Peyer's patch (tissue), 4 donors: ENCODE data around the gene CLCN1. TPM values are rescaled to one million over a fixed set of nuclear protein-coding genes. Genes with fewer than 3 reads are reported as not detected.
"Not testable (repeated sequence)": the region's sequence is repeated elsewhere in the genome, so short reads cannot be mapped to it uniquely, and the experiment has no call there.

Experiments
- DNase-seq, 3 donors: peaks; one replicate each; pipeline ENCODE4 v3.0.0-alpha.2; 2017 to 2019
- H3K27ac ChIP-seq, 4 donors: fragments of 200-600 bp; sonication (generic); one replicate each; pipeline ENCODE4 v1.5.1; 2016 to 2019
- H3K27me3 ChIP-seq, 2 donors: fragments of 200-600 bp; sonication (generic); one replicate each; pipeline ENCODE4 v1.5.1; 2019
- H3K36me3 ChIP-seq, 3 donors: fragments of 200-600 bp; sonication (generic); one replicate each; pipeline ENCODE4 v1.5.1; 2016 to 2019
- H3K4me1 ChIP-seq, 4 donors: fragments of 200-600 bp; sonication (generic); one replicate each; pipeline ENCODE4 v1.5.1; 2016 to 2019
- H3K4me3 ChIP-seq, 4 donors: fragments of 200-600 bp; sonication (generic); 1 replicate in 3 of 4; 2 replicates in 1 of 4; pipeline ENCODE4 v1.5.1; 2016 to 2019; ENCODE audit warnings: mild to moderate bottlenecking in 1 of 4
- H3K9me3 ChIP-seq, 4 donors: fragments of 200-600 bp; sonication (generic); one replicate each; pipeline ENCODE4 v1.5.1; 2016 to 2019; ENCODE audit warnings: mild to moderate bottlenecking in 1 of 4
- CTCF ChIP-seq, 6 experiments: fragments of 450-650 bp in 4 of 6; fragments of 200-600 bp in 2 of 6; sonication (generic) in 1 of 6; IDR thresholded peaks; one replicate each; pipeline ENCODE4 v1.5.1; 2017 to 2019; ENCODE audit warnings: antibody characterized with exemption in 6 of 6, mild to moderate bottlenecking in 3 of 6, moderate library complexity in 1 of 6
- POLR2A ChIP-seq, 2 donors: fragments of 450-650 bp; IDR thresholded peaks; one replicate each; pipeline ENCODE4 v1.5.1; 2017; ENCODE audit warnings: antibody characterized with exemption in 2 of 2, mild to moderate bottlenecking in 2 of 2, moderate library complexity in 2 of 2
- total RNA-seq, 4 donors: library from RNA; depleted of rRNA; stranded (reverse); fragments of >200 nt; gene quantifications; one replicate each; pipeline ENCODE4 v1.1.0, GENCODE V29; 2016

The CLCN1 gene
- total RNA-seq, 4 donors from 2014 or later = 1.1 to 6.5 (median 2.5) TPM; not detected in 1

- Histone ChIP-seq H3K4me1 (peaks cover 0 to 61% (median 5%) of the 10 kb centered on the region in 4 donors), H3K4me3 (no peak overlapping the region), H3K36me3 (peaks cover 0 to 64% (median 0%) of the 10 kb centered on the region in 3 donors), H3K27me3 (no peaks in the 10 kb centered on the region), H3K27ac (peak overlapping the region; percentile 32 to 83 (median 75)), H3K9me3 (no peaks in the 10 kb centered on the region)
- peak in 1 of 3 donors; percentile 43 for DNase-seq
- TF ChIP-seq CTCF (IDR thresholded peaks at IDR 0.05) (no peak), POLR2A (IDR thresholded peaks at IDR 0.05) (no peak)
Measured at GRCh38 chr7:143390773-143391317, 74.9 kb downstream of the CLCN1 start.

DNA sequence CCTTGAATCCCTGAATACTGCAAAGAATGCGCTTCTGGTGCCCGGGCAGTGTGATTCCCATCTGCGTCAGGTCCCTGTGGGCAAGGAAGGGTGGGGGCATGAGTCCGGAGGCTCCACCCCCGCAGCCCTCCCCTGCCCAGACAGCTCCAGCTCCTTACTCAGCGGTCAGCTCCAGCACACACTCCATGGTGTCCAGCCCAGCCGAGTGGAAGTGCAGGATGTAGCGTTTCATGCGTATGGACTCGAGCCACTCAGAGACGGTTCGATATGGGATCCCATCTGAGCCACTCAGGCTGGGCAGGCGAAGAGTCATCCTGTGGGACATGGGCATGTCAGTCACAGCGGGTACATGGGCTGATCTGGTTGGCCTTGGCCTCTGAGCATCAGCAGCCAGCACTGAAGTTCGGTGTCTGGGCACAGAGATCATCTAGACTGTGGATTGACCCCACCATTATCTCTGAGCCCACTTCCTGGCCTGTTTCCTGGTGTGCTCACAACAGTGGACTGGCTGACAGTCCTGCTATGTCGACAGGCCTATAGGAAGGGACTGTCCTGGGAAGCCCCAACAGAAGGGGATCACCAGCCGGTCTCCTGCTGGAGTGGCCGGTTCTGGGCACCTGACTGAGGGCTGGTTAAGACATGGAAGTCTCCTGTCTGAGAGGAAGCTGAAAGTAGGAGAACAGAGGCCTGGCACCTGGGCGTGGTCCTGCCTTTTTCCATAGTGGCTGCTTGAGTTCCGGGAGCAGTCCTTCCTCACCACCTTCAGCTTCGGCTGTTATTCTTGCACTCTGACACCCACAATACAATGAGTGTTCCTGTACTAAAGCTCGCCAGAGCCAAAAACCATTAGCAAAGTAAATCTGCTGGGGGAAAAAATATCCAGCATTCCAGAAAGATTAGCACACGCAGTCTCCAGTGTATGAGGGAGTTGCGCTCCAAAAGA lies 75.8 kb downstream of the CLCN1 start:
- Histone ChIP-seq H3K4me1 (peaks cover 0 to 61% (median 2%) of the 10 kb centered on the region in 4 donors), H3K36me3 (peaks cover 0 to 64% (median 0%) of the 10 kb centered on the region in 3 donors)

DNA sequence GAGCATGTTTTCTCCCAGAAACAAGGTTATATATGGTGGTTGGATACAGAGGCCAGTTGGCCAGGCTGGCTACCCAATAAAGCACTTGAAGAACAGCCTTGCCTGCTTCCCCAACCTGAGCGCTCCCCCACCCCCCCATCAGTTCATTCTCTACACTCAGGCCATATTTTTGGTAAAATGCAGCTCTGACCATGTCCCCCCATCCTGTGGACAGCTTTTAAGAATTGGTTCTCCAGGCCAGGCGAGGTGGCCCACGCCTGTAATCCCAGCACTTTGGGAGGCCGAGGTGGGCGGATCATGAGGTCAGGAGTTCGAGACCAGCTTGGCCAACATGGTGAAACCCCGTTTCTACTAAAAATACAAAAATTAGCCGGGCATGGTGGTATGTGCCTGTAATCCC lies 76.5 kb downstream of the CLCN1 start:
- not testable (repeated sequence) for H3K9me3 ChIP-seq, H3K27me3 ChIP-seq, H3K4me3 ChIP-seq
- peak in 1 of 3 donors; percentile 36 for DNase-seq
- H3K27ac ChIP-seq = peak overlapping the region; percentile 38 to 83 (median 75)
- peaks cover 0 to 63% (median 0%) of the 10 kb centered on the region in 3 donors for H3K36me3 ChIP-seq
- peaks cover 0 to 60% (median 2%) of the 10 kb centered on the region in 4 donors for H3K4me1 ChIP-seq

More for the DNA sequence above, 75.8 kb downstream of the CLCN1 start:
- DNase-seq = peak in 2 of 3 donors; percentile 63 to 64
- Histone ChIP-seq H3K27me3 (no peaks in the 10 kb centered on the region), H3K9me3 (no peaks in the 10 kb centered on the region), H3K4me3 (no peak overlapping the region), H3K27ac (peak overlapping the region; percentile 65 to 83 (median 75))
- no peak for TF ChIP-seq POLR2A (IDR thresholded peaks at IDR 0.05)
- TF ChIP-seq CTCF (IDR thresholded peaks at IDR 0.05) = no peak

DNA sequence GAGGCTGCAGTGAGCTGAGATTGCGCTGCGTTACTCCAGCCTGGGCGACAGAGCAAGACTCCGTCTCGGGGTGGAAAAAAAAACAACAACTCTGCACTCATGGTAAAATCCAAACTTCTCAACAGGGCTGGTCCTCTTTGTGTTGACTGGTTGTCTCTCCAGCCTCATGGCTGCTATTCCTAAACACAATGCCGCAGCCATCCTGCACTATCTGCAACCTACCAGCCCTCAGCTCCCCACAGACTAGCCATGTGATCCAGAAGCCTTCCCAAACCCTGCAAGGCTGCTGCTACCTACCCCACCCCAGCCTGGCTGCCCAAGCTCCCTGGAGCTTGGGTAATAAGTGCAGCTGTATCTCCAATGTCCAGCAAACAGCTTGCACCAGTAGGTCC lies 77.0 kb downstream of the CLCN1 start:
- Histone ChIP-seq H3K4me3 (no peak overlapping the region), H3K4me1 (peaks cover 0 to 57% (median 2%) of the 10 kb centered on the region in 4 donors), H3K27ac (peak overlapping the region in 2 of 4 donors; percentile 69 to 81), H3K27me3 (no peaks in the 10 kb centered on the region), H3K9me3 (no peaks in the 10 kb centered on the region), H3K36me3 (peaks cover 0 to 61% (median 0%) of the 10 kb centered on the region in 3 donors)
- TF ChIP-seq CTCF (IDR thresholded peaks at IDR 0.05) (no peak), POLR2A (IDR thresholded peaks at IDR 0.05) (no peak)
- DNase-seq = peak in 2 of 3 donors; percentile 28 to 41

GRCh38 chr7:143393267-143394041 lies 77.5 kb downstream of the CLCN1 start:
- Histone ChIP-seq H3K27ac (peak overlapping the region in 1 of 4 donors; percentile 81), H3K27me3 (no peaks in the 10 kb centered on the region), H3K4me3 (no peak overlapping the region), H3K9me3 (no peaks in the 10 kb centered on the region), H3K4me1 (peaks cover 0 to 57% (median 2%) of the 10 kb centered on the region in 4 donors), H3K36me3 (peaks cover 0 to 61% (median 0%) of the 10 kb centered on the region in 3 donors)
- TF ChIP-seq POLR2A (IDR thresholded peaks at IDR 0.05) = no peak
- no peak for TF ChIP-seq CTCF (IDR thresholded peaks at IDR 0.05)
- DNase-seq = peak in 2 of 3 donors; percentile 47 to 54
